GM18870 (cell line): ENCODE results near the gene ALG13.
"Not testable (repeated sequence)": the region's sequence is repeated elsewhere in the genome, so short reads cannot be mapped to it uniquely, and the experiment has no call there.

Experiments
- ATAC-seq: cut with Tn5 transposase; IDR thresholded peaks from one replicate; pipeline ENCODE4 v1.9.1; 2021; ENCODE audit warnings: moderate library complexity; ENCODE audit not compliant: unreplicated experiment

ALG13 gene

GRCh38 chrX:111756486-111756885 is 75.5 kb downstream of the ALG13 start:
- ATAC-seq = no peak

- ATAC-seq = no peak
Observed at GRCh38 chrX:111759686-111760085, 78.7 kb downstream of the ALG13 start.

GRCh38 chrX:111761578-111762135 is 80.7 kb downstream of the ALG13 start:
- ATAC-seq = no peak

- ATAC-seq = no peak
Observed at GRCh38 chrX:111778591-111778990, 97.6 kb downstream of the ALG13 start.

GRCh38 chrX:111779582-111779981 is 98.6 kb downstream of the ALG13 start:
- ATAC-seq = no peak

- no peak for ATAC-seq
Observed at GRCh38 chrX:111784667-111785066, 103.7 kb downstream of the ALG13 start.

- ATAC-seq = not testable (repeated sequence)
Observed at GRCh38 chrX:111790054-111790453, 109.1 kb downstream of the ALG13 start.
